OCI-LY3 (cell line): Measurements from ENCODE around the gene TIGD3.

ENCODE experiments used
- H2AFZ ChIP-seq: fragments of 200-600, 300-600 bp; shearing (Covaris generic); 2 replicates; pipeline ENCODE4 v1.6.0; 2014; ENCODE audit warnings: antibody characterized with exemption, low read depth, low read length
- H3K27ac ChIP-seq: fragments of 200-600, 300-600 bp; sonication (generic); 2 replicates; pipeline ENCODE4 v1.5.1; 2014; ENCODE audit warnings: mild to moderate bottlenecking, low read length, moderate library complexity, mixed read lengths
- H3K27me3 ChIP-seq: fragments of 200-600, 300-600 bp; sonication (generic); 2 replicates; pipeline ENCODE4 v1.6.1; 2014; ENCODE audit warnings: low read depth, low read length, mixed read lengths
- H3K36me3 ChIP-seq: fragments of 200-600, 300-600 bp; sonication (generic); replicated peaks from 2 replicates; pipeline ENCODE3; 2014; ENCODE audit warnings: low read depth, low read length, mixed read lengths
- H3K4me1 ChIP-seq: fragments of 300-600, 200-600 bp; sonication (generic); 2 replicates; pipeline ENCODE4 v1.6.1; 2014; ENCODE audit warnings: low read length, mixed read lengths
- H3K4me2 ChIP-seq: fragments of 200-600, 300-600 bp; sonication (generic); 2 replicates; pipeline ENCODE4 v1.6.1; 2014; ENCODE audit warnings: low read length, mixed read lengths
- H3K4me3 ChIP-seq: fragments of 300-600, 200-600 bp; sonication (generic); 2 replicates; pipeline ENCODE4 v1.5.1; 2014; ENCODE audit warnings: antibody characterized with exemption, mild to moderate bottlenecking, low read length, moderate library complexity
- H3K79me2 ChIP-seq: fragments of 300-600, 200-600 bp; shearing (Covaris generic); 2 replicates; pipeline ENCODE4 v1.6.1; 2014; ENCODE audit warnings: mild to moderate bottlenecking, low read length, mixed read lengths
- H3K9ac ChIP-seq: fragments of 300-600, 200-600 bp; shearing (Covaris generic); 2 replicates; pipeline ENCODE4 v1.6.0; 2014; ENCODE audit warnings: mild to moderate bottlenecking, low read length, moderate library complexity
- H3K9me3 ChIP-seq: fragments of 200-600, 300-600 bp; shearing (Covaris generic); 2 replicates; pipeline ENCODE4 v1.6.1; 2014; ENCODE audit warnings: low read length, mixed read lengths; ENCODE audit not compliant: insufficient read depth
- H4K20me1 ChIP-seq: fragments of 200-600, 300-600 bp; sonication (generic); 2 replicates; pipeline ENCODE4 v1.6.1; 2016; ENCODE audit warnings: low read length, mixed read lengths; ENCODE audit not compliant: insufficient read depth
- EZH2phosphoT487 ChIP-seq: fragments of 200-600 bp; shearing (Covaris generic); IDR thresholded peaks from 2 replicates; pipeline ENCODE4 v1.6.1; 2018; ENCODE audit warnings: antibody characterized with exemption, mixed run types, low read depth
- TF ChIP-seq, protein P1 (sequence below): fragments of 200-600, 300-600 bp; sonication (generic); IDR thresholded peaks from 2 replicates; pipeline ENCODE4 v1.5.1; 2014; ENCODE audit warnings: antibody characterized with exemption, low read length, low read depth

Gene TIGD3

GRCh38 chr11:65311170-65311678 is 43.3 kb upstream of the TIGD3 start:
- Histone ChIP-seq H2AFZ (no peak overlapping the region), H3K9me3 (no peaks in the 10 kb centered on the region), H3K27me3 (peaks cover 19% of the 10 kb centered on the region), H3K27ac (no peak overlapping the region), H3K9ac (no peak overlapping the region), H3K36me3 (no peaks in the 10 kb centered on the region), H3K4me1 (peaks cover 15% of the 10 kb centered on the region), H3K79me2 (no peaks in the 10 kb centered on the region), H3K4me2 (no peak overlapping the region), H3K4me3 (no peak overlapping the region), H4K20me1 (no peaks in the 10 kb centered on the region)
- TF ChIP-seq, protein P1, sequence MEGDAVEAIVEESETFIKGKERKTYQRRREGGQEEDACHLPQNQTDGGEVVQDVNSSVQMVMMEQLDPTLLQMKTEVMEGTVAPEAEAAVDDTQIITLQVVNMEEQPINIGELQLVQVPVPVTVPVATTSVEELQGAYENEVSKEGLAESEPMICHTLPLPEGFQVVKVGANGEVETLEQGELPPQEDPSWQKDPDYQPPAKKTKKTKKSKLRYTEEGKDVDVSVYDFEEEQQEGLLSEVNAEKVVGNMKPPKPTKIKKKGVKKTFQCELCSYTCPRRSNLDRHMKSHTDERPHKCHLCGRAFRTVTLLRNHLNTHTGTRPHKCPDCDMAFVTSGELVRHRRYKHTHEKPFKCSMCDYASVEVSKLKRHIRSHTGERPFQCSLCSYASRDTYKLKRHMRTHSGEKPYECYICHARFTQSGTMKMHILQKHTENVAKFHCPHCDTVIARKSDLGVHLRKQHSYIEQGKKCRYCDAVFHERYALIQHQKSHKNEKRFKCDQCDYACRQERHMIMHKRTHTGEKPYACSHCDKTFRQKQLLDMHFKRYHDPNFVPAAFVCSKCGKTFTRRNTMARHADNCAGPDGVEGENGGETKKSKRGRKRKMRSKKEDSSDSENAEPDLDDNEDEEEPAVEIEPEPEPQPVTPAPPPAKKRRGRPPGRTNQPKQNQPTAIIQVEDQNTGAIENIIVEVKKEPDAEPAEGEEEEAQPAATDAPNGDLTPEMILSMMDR: no peak
- no peak for TF ChIP-seq EZH2phosphoT487

DNA sequence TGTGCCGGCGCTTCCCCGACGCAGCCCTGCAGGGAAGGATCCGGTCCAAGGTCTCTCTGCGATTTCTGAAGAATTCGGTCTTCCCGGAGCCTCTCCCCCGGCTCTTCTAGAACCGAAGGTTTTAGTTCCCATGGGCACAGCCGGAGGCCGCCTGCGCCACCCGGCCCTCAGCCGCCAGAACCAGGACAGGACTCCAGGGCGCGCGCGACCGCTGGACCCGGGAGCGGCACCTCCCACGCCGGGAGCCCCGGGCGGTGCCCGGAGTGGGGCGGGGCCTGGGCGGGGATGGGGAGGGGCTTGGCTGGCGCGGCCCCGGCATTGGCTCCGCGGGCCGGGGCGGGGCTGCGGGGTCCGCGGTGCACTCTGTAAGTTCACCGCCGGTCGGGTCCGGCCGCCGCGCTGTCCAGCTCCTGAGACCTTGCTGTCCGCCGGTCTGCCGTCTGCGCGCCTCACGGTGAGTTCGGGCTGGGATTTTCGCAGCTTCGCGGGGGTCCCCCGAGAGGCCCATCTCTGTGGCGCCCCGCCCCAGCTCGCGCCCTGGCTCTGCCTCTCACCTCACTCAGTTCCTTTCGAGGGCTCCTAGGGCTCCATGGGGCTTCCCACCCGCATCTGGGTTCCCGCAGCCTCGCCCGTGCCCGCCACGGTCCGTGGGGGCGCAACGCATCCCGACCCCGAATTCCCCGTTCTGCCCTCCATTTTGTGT is 39.9 kb upstream of the TIGD3 start, which contains the start of gene CDC42EP2:
CDC42EP2 (plus strand) TSS at position 366 of the 703 bp plus-strand sequence. CDS start 6,033 bp downstream, outside the sequence.
- Histone ChIP-seq H3K79me2 (no peaks in the 10 kb centered on the region), H3K4me2 (peak within 1 kb of the TSS; percentile 87), H4K20me1 (no peaks in the 10 kb centered on the region), H3K9me3 (no peaks in the 10 kb centered on the region), H2AFZ (peak within 1 kb of the TSS; percentile 19), H3K27me3 (peaks cover 24% of the 10 kb centered on the region), H3K36me3 (no peaks in the 10 kb centered on the region), H3K27ac (no peak within 1 kb of the TSS), H3K4me3 (peak within 1 kb of the TSS; percentile 82), H3K9ac (peak within 1 kb of the TSS; percentile 60), H3K4me1 (peaks cover 10% of the 10 kb centered on the region)
- TF ChIP-seq EZH2phosphoT487: no peak
- TF ChIP-seq, protein P1: no peak

DNA sequence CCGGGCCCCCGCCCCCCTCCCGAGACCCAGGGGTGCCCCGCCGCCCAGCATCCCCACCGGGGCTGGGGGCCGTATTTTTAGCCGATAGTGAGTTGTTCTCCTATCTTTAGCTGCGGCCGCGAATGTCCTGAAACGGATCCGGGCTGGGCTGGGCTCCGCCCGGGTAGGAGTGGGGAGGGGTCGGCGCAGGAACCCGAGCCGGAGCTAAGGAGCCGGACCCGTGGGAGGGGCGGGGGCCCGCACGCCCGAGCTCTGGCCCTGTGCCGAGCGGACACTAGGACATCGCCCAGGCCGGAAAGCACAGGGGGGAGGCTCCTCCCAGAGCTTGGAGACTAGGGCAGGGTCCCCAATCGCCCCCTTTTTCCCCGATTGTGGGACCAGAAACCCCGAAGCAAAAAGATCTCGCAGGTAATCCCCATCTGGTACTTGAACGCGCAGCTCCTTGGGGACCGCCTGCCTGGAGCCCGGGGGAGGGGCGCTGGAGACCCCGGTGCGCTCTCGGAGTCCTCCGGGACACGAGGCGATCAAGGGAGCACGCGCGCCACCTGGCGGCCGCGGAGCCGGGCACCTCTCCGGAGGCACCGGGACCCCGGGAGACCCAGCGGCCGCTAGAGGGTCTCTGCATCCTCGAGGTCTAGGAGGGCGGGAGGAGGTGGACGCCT is 39.2 kb upstream of the TIGD3 start:
- no peak for TF ChIP-seq EZH2phosphoT487
- TF ChIP-seq, protein P1: peak; percentile 98
- peak overlapping the region; percentile 19 for H2AFZ ChIP-seq
- no peaks in the 10 kb centered on the region for H3K9me3 ChIP-seq

DNA sequence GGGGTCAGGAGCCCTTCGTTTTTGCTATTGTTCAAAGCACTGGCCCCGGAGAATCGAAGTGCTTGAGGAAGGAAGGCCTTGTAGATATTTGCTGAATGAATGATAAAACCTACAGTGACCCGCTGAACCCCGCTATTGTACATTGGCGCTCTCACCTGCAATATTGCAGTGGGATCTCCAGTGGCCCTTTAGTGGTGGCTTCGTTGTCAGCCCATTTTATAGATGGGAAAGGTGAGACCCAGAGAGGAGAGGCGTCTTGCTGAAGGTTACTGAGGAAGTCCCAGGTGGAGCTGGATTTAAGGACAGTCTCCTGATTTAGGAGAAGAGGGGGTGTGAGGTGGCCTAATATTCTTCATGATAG is 38.7 kb upstream of the TIGD3 start:
- H3K9ac ChIP-seq: peak overlapping the region; percentile 17; the same call in 1 of the 2 replicates
- H3K27ac ChIP-seq: no peak overlapping the region
- peaks cover 10% of the 10 kb centered on the region for H3K4me1 ChIP-seq
- no peaks in the 10 kb centered on the region for H3K79me2 ChIP-seq
- no peaks in the 10 kb centered on the region for H3K36me3 ChIP-seq
- peaks cover 24% of the 10 kb centered on the region for H3K27me3 ChIP-seq
- TF ChIP-seq EZH2phosphoT487: no peak
- TF ChIP-seq, protein P1: no peak; the same call in 1 of the 2 replicates
- H3K9me3 ChIP-seq: no peaks in the 10 kb centered on the region
- H4K20me1 ChIP-seq: no peaks in the 10 kb centered on the region
- peak overlapping the region; percentile 87 for H3K4me2 ChIP-seq
- peak overlapping the region; percentile 19; the same call in 1 of the 2 replicates for H2AFZ ChIP-seq
- peak overlapping the region; percentile 82 for H3K4me3 ChIP-seq

More for the DNA sequence above, 39.2 kb upstream of the TIGD3 start:
- no peaks in the 10 kb centered on the region for H3K36me3 ChIP-seq
- H4K20me1 ChIP-seq: no peaks in the 10 kb centered on the region
- peaks cover 24% of the 10 kb centered on the region for H3K27me3 ChIP-seq
- H3K27ac ChIP-seq: no peak overlapping the region
- H3K4me3 ChIP-seq: peak overlapping the region; percentile 82
- H3K4me2 ChIP-seq: peak overlapping the region; percentile 87
- H3K4me1 ChIP-seq: peaks cover 10% of the 10 kb centered on the region
- H3K9ac ChIP-seq: peak overlapping the region; percentile 60
- no peaks in the 10 kb centered on the region for H3K79me2 ChIP-seq
